HG03045 (cell line): ENCODE data around the gene GPC5.
A peak's percentile ranks its signal among the peaks of the same experiment; 100 is the strongest.
"Not testable (repeated sequence)": the region's sequence is repeated elsewhere in the genome, so short reads cannot be mapped to it uniquely, and the experiment has no call there.

Experiments
- ATAC-seq: cut with Tn5 transposase; IDR thresholded peaks from one replicate; pipeline ENCODE4 v1.9.1; 2021; ENCODE audit warnings: mild to moderate bottlenecking, moderate library complexity; ENCODE audit not compliant: unreplicated experiment

GPC5 gene

GRCh38 chr13:91824416-91824815, 426.0 kb downstream of the GPC5 start:
- ATAC-seq = no peak

- no peak for ATAC-seq
Observed at GRCh38 chr13:91825516-91825915, 427.1 kb downstream of the GPC5 start.

- no peak for ATAC-seq
Observed at GRCh38 chr13:91836553-91836952, 438.1 kb downstream of the GPC5 start.

GRCh38 chr13:91845612-91846011, 447.2 kb downstream of the GPC5 start:
- ATAC-seq = no peak

- ATAC-seq = no peak
Observed at GRCh38 chr13:91863699-91864098, 465.3 kb downstream of the GPC5 start.

- ATAC-seq = no peak
Observed at GRCh38 chr13:91868351-91868750, 469.9 kb downstream of the GPC5 start.

- ATAC-seq = no peak
Observed at GRCh38 chr13:91878491-91878890, 480.1 kb downstream of the GPC5 start.

- no peak for ATAC-seq
Observed at GRCh38 chr13:91879360-91879759, 480.9 kb downstream of the GPC5 start.

GRCh38 chr13:91882918-91883317, 484.5 kb downstream of the GPC5 start:
- no peak for ATAC-seq

GRCh38 chr13:91889641-91890040, 491.2 kb downstream of the GPC5 start:
- ATAC-seq = no peak

- ATAC-seq = no peak
Observed at GRCh38 chr13:91891141-91891540, 492.7 kb downstream of the GPC5 start.

GRCh38 chr13:91893040-91893439, 494.6 kb downstream of the GPC5 start:
- ATAC-seq = no peak

- ATAC-seq = no peak
Observed at GRCh38 chr13:91894316-91894715, 495.9 kb downstream of the GPC5 start.

- no peak for ATAC-seq
Observed at GRCh38 chr13:91896547-91896946, 498.1 kb downstream of the GPC5 start.

- ATAC-seq = not testable (repeated sequence)
Observed at GRCh38 chr13:91898986-91899385, 500.6 kb downstream of the GPC5 start.

GRCh38 chr13:91902291-91902690, 503.9 kb downstream of the GPC5 start:
- no peak for ATAC-seq

GRCh38 chr13:91904005-91904404, 505.6 kb downstream of the GPC5 start:
- peak; percentile 89 for ATAC-seq

- ATAC-seq = peak; percentile 63
Observed at GRCh38 chr13:91904597-91904996, 506.2 kb downstream of the GPC5 start.

- no peak for ATAC-seq
Observed at GRCh38 chr13:91907398-91907797, 509.0 kb downstream of the GPC5 start.

GRCh38 chr13:91909617-91910016, 511.2 kb downstream of the GPC5 start:
- ATAC-seq = no peak

- no peak for ATAC-seq
Observed at GRCh38 chr13:91922969-91923592, 524.7 kb downstream of the GPC5 start.

GRCh38 chr13:91930687-91931086, 532.3 kb downstream of the GPC5 start:
- no peak for ATAC-seq

GRCh38 chr13:91934354-91934753, 535.9 kb downstream of the GPC5 start:
- no peak for ATAC-seq
